GM20000 (cell line): ENCODE results near the gene ASIC2.
A peak's percentile ranks its signal among the peaks of the same experiment; 100 is the strongest.

Experiments
- DNase-seq: peaks from one replicate; pipeline ENCODE4 v3.0.0; 2012; ENCODE audit warnings: low spot score
- CTCF ChIP-seq: IDR thresholded peaks from 2 replicates; pipeline ENCODE4 v1.5.1; 2012; ENCODE audit warnings: mild to moderate bottlenecking, control low read depth; ENCODE audit errors: extremely low read depth, missing control alignments

The ASIC2 gene

DNA sequence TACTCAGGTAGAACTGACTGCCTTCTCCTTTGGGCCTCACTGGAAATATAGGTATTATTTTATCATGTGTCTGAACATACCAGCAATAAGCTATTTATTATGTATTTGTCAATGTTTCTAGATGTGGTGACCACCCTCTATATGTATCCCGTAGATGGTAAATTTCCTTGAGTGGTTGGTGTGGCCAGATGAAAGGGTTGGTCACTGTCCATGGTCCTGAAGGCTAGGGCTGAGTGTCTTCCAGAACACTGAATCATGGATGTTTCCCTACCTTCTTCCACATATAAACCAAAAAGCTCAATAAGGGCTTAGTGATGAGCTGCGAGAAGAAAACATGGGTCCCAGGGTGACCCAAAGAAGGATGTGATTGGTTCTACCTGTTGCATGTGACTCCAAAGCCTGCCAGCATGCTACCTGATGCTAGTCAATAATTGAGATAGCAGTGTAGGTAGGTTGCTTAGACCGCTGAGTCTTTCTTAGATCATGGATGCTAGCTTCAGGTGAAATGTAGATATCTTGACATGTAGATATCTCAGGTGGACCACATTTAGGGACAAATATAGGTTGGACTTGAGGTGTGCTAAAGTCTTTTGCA lies 150.3 kb downstream of the ASIC2 start:
- peak; percentile 21 for DNase-seq

GRCh38 chr17:33140413-33141099 lies 152.5 kb downstream of the ASIC2 start:
- no peak for DNase-seq
- TF ChIP-seq CTCF: no peak

More for the DNA sequence above, 150.3 kb downstream of the ASIC2 start:
- no peak for TF ChIP-seq CTCF

DNA sequence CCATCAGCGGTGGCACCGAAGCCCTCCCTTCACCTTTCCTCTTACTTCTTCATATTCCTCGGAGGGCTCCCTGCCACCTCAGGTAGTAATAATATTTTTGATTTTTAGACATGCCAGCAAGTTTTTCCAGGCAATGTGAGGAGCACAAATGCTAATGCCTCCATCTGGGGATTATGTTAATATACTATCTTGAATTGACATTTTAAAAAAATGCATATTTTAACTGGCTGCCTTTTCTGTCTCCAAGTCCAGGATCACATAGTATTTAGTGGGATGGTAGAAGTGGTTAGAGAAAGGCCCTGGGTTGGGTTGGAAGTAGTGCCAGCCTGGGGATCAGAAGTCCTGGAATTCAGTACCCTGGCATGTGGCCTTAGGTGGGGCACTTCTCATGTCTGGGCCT lies 154.5 kb downstream of the ASIC2 start:
- TF ChIP-seq CTCF: no peak

DNA sequence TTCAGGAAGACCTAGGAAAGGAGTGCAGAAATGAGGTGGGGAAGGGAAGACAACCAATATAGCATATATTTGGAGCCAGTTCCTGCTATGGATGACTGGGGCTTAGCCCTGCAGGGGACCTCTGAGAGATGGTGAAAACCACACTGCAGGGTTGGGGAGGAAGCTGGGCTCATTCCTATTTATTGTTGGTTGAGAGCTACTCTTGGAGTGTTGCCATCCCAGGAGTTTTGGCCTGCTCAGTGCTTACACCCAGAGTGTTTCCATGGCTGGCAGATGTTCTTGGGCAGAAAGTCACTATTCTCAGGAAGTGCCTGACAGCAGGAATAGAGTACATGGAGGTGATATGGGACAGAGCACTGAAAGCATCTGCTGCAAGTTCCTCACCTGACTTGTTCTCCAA lies 155.7 kb downstream of the ASIC2 start:
- no peak for DNase-seq
- no peak for TF ChIP-seq CTCF

More for the DNA sequence above, 154.5 kb downstream of the ASIC2 start:
- no peak for DNase-seq

GRCh38 chr17:33135691-33136090 lies 157.4 kb downstream of the ASIC2 start:
- TF ChIP-seq CTCF: no peak
- no peak for DNase-seq

- TF ChIP-seq CTCF: no peak
- DNase-seq: no peak
These were observed 161.5 kb downstream of the ASIC2 start for GRCh38 chr17:33131620-33132019.

DNA sequence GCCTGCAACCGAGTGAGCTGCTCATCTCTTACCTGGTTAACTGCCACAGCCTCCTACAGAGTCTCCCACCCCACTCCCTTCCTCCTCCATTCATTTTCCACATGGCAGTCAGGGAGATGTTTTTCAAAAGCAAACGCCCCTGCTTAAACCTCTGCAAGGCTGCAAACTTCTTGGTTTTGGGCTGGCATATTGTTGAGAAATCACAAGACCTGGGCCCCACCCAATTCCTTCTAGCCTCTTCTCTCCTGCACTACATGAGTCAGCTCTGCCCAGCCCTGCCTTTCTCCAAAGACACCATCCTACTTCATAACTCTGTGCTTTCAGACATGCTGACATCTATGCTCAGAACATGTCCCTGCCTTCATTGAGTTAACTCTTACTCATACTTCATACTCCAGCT lies 165.4 kb downstream of the ASIC2 start:
- no peak for DNase-seq
- TF ChIP-seq CTCF: no peak
